ENCODE measurements around the gene VNN1.

The VNN1 gene

GRCh38 chr6:132713352-132714134 is at the start of gene VNN1:
Gene VNN1, minus strand, starts transcription at chr6:132714055. Its CDS starts 20 bp downstream, at chr6:132714035.
- TF ChIP-seq CTCF (IDR thresholded peaks at IDR 0.05; ENCODE audit: borderline replicate concordance, control extremely low read depth, extremely low read depth, insufficient read depth, missing control alignments): no peak
- in situ Hi-C loops (cut with MboI; ENCODE audit: low sequenced_read_pairs, unreplicated experiment): no loop called here
- DNase-seq (ENCODE audit: low spot score): no peak

- no peak for TF ChIP-seq CTCF (IDR thresholded peaks at IDR 0.05; ENCODE audit: borderline replicate concordance, control extremely low read depth, extremely low read depth, insufficient read depth, missing control alignments)
- in situ Hi-C loops (cut with MboI; ENCODE audit: low sequenced_read_pairs, unreplicated experiment): loop anchor here (10.0 to 25.0 kb wide), 2 partner anchors 238 to 476 kb away; no protein-coding TSS in a partner anchor
- peak; percentile 63 for DNase-seq (ENCODE audit: low spot score)
Observed at GRCh38 chr6:132763269-132763668, 49.4 kb upstream of the VNN1 start.

GRCh38 chr6:132760256-132760655 is 46.4 kb upstream of the VNN1 start:
- no peak for TF ChIP-seq CTCF (IDR thresholded peaks at IDR 0.05; ENCODE audit: borderline replicate concordance, control extremely low read depth, extremely low read depth, insufficient read depth, missing control alignments)
- no peak for DNase-seq (ENCODE audit: low spot score)
- in situ Hi-C loops (cut with MboI; ENCODE audit: low sequenced_read_pairs, unreplicated experiment): loop anchor here (10.0 to 25.0 kb wide), 2 partner anchors 235 to 473 kb away; no protein-coding TSS in a partner anchor

- DNase-seq (ENCODE audit: low spot score): no peak
- no peak for TF ChIP-seq CTCF (IDR thresholded peaks at IDR 0.05; ENCODE audit: borderline replicate concordance, control extremely low read depth, extremely low read depth, insufficient read depth, missing control alignments)
- in situ Hi-C loops (cut with MboI; ENCODE audit: low sequenced_read_pairs, unreplicated experiment): loop anchor here (25.0 kb wide), 1 partner anchor 471 kb away; no protein-coding TSS in a partner anchor
Observed at GRCh38 chr6:132758689-132759088, 44.8 kb upstream of the VNN1 start.

- TF ChIP-seq CTCF (IDR thresholded peaks at IDR 0.05; ENCODE audit: borderline replicate concordance, control extremely low read depth, extremely low read depth, insufficient read depth, missing control alignments): no peak
- no peak for DNase-seq (ENCODE audit: low spot score)
- in situ Hi-C loops (cut with MboI; ENCODE audit: low sequenced_read_pairs, unreplicated experiment): loop anchor here (25.0 kb wide), 1 partner anchor 465 kb away; no protein-coding TSS in a partner anchor
Observed at GRCh38 chr6:132752255-132752654, 38.4 kb upstream of the VNN1 start.

GRCh38 chr6:132751828-132752227 is 38.0 kb upstream of the VNN1 start:
- no peak for TF ChIP-seq CTCF (IDR thresholded peaks at IDR 0.05; ENCODE audit: borderline replicate concordance, control extremely low read depth, extremely low read depth, insufficient read depth, missing control alignments)
- in situ Hi-C loops (cut with MboI; ENCODE audit: low sequenced_read_pairs, unreplicated experiment): loop anchor here (25.0 kb wide), 1 partner anchor 465 kb away; no protein-coding TSS in a partner anchor

More at GRCh38 chr6:132751828-132752227, 38.0 kb upstream of the VNN1 start:
- DNase-seq (ENCODE audit: low spot score): no peak

Data from GM13976 (cell line).